Measurements from ENCODE around the gene CIB2. TPM values are rescaled to one million over a fixed set of nuclear protein-coding genes. Genes with fewer than 3 reads are reported as not detected.
"Not testable (repeated sequence)": the region's sequence is repeated elsewhere in the genome, so short reads cannot be mapped to it uniquely, and the experiment has no call there.

Gene CIB2
- total and polyA plus RNA-seq, 4 donors = 6.3 to 9.1 (median 7.7) TPM

DNA sequence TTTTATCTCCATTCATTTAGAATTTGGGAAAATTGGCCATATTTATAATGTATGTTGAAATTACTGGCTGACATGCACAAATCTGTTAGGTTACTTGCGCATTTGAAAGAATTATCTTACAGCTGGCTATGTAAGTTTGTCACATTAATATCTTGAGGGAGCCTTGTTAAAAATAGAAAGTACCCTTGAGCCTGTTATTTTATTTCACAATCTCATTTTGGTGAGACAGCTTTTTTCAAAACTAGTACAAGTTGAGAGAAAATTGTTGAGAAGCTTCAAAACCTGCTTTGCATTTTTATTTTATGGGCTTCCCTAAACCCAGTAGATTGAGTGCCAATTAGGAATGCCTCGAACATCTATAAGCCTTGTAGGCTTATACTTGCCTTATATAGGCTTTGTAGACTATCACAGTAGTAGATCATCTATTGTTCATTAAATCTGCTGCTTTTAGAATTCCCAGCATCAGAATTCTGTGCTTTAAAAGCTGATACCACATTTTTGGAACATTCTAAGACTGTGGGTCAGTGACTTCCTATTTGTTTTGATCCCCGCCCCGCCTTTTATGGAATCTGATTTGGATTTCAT, 24.2 kb upstream of the CIB2 start:
- Histone ChIP-seq H3K36me3 (ENCODE audit: control insufficient read depth in 1 of 2, insufficient read depth in 2 of 2, low read length in 1 of 2) (peaks cover 0 to 3% of the 10 kb centered on the region in 2 donors), H3K4me1 (ENCODE audit: control insufficient read depth in 1 of 2, insufficient read depth in 2 of 2, low read length in 2 of 2) (peaks cover 3 to 4% of the 10 kb centered on the region in 2 donors), H3K27me3 (ENCODE audit: control insufficient read depth in 1 of 2, insufficient read depth in 2 of 2, low read length in 1 of 2) (no peaks in the 10 kb centered on the region), H3K9me3 (ENCODE audit: control insufficient read depth, low read length) (no peaks in the 10 kb centered on the region), H3K4me3 (ENCODE audit: low read length in 2 of 2) (peak overlapping the region in 1 of 2 donors; percentile 1), H3K27ac (ENCODE audit: low read depth in 1 of 2, low read length in 2 of 2) (peak overlapping the region in 1 of 2 donors; percentile 43)
- 37 to 38% methylated on average over 4 of the region's 4 CpGs for WGBS, 2 donors
- ATAC-seq (ENCODE audit: low FRiP score) (no peak), DNase-seq (no peak)
- intact Hi-C loops (cut with DNase I) = no loop called here

DNA sequence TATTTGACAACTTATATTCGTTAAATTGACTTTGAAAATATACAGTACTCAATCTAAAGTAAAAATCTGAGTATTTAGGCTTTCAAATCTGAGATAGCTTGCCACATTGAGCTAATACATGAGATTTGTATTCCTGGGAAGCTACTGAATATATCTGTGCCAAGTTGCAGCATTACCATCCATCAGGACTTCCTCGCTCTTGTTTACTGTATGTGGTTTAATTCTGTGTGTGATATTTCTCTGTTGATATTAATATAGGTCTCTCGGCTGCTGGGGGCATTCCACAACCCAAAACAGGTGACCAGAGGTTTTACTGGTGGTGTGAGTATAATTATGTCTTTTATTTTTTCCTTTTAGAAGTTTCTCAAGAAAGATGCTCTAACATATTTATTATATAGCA, 23.7 kb upstream of the CIB2 start:
- Histone ChIP-seq H3K4me3 (ENCODE audit: low read length in 2 of 2) (no peak overlapping the region), H3K27ac (ENCODE audit: low read depth in 1 of 2, low read length in 2 of 2) (peak overlapping the region in 1 of 2 donors; percentile 7), H3K9me3 (ENCODE audit: control insufficient read depth, low read length) (no peaks in the 10 kb centered on the region), H3K36me3 (ENCODE audit: control insufficient read depth in 1 of 2, insufficient read depth in 2 of 2, low read length in 1 of 2) (peaks cover 0 to 3% of the 10 kb centered on the region in 2 donors), H3K27me3 (ENCODE audit: control insufficient read depth in 1 of 2, insufficient read depth in 2 of 2, low read length in 1 of 2) (no peaks in the 10 kb centered on the region), H3K4me1 (ENCODE audit: control insufficient read depth in 1 of 2, insufficient read depth in 2 of 2, low read length in 2 of 2) (peaks cover 3 to 4% of the 10 kb centered on the region in 2 donors)
- 57% methylated on average over 3 of the region's 3 CpGs for WGBS, 2 donors
- ATAC-seq (ENCODE audit: low FRiP score) = no peak
- intact Hi-C loops (cut with DNase I) = no loop called here
- DNase-seq = no peak

DNA sequence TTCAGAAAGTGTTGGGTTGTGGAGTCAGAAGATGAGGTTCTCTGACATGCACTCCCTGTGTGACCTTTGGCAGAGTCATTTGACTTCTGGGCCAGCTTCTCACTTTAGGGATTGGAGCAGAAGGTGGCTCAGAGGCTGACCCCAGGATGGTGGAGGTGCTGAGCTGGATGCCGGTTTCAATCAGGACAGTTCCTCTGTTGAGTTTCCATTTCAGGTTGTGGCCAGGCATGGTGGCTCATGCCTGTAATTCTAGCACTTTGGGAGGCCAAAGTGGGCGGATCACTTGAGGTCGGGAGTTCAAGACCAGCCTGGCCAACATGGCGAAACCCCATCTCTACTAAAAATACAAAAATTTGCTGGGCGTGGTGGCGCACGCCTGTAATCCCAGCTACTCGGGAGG, 19.8 kb upstream of the CIB2 start:
- H3K27ac ChIP-seq (ENCODE audit: low read depth in 1 of 2, low read length in 2 of 2); H3K36me3 ChIP-seq (ENCODE audit: control insufficient read depth in 1 of 2, insufficient read depth in 2 of 2, low read length in 1 of 2); H3K9me3 ChIP-seq (ENCODE audit: control insufficient read depth, low read length); H3K27me3 ChIP-seq (ENCODE audit: control insufficient read depth in 1 of 2, insufficient read depth in 2 of 2, low read length in 1 of 2); H3K4me1 ChIP-seq (ENCODE audit: control insufficient read depth in 1 of 2, insufficient read depth in 2 of 2, low read length in 2 of 2); H3K4me3 ChIP-seq (ENCODE audit: low read length in 2 of 2); intact Hi-C loops (cut with DNase I); DNase-seq; ATAC-seq (ENCODE audit: low FRiP score): not testable (repeated sequence)
- WGBS, 2 donors = 98% methylated on average over 8 of the region's 8 CpGs

DNA sequence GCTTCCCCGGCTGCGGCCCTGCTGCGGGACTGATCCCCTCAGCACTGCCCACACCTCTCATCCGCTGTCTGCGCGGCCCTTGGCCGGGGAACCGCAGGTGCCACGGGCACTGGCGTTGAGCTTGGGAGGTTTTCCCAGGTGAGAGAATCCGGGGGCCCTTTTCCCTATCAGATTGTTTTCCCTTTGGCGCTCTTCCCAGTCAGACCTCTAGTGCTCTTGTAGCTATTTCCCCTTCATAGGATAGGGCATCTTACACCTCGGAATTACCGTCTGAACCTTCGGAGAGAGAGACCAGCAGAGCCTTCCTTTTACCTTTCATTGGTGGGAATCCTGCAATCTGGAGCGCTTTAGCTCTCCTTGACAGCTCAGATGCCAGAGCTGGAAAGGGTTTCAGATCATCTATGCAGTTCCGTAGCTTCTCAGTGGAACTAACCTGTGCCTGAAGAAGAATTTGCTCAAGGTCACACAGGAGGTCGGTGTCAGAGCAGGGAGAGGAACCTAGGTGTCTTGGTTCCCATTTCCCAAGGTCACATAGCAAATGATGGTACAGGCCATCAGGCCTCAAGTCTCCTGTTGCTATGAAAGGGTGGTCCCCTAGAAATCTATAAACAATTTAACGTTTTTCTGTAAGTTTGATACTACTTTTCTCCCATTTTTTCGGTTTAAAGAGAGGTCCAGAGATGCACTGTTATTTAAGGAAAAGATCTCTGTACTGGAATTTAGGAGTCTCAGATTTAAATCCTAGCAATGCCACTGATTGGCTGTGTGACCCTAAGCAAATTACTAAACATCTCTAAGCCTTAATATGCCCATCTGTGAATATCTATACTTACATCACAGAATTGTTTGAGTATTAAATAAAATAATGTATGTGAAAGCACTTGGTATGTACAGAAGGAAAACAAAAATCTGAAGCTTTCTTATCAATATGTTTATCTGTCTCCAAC, 18.8 kb upstream of the CIB2 start:
- no peak for DNase-seq
- Histone ChIP-seq H3K36me3 (ENCODE audit: control insufficient read depth in 1 of 2, insufficient read depth in 2 of 2, low read length in 1 of 2) (no peaks in the 10 kb centered on the region), H3K9me3 (ENCODE audit: control insufficient read depth, low read length) (no peaks in the 10 kb centered on the region), H3K27ac (ENCODE audit: low read depth in 1 of 2, low read length in 2 of 2) (peak overlapping the region in 1 of 2 donors; percentile 66), H3K27me3 (ENCODE audit: control insufficient read depth in 1 of 2, insufficient read depth in 2 of 2, low read length in 1 of 2) (no peaks in the 10 kb centered on the region), H3K4me1 (ENCODE audit: control insufficient read depth in 1 of 2, insufficient read depth in 2 of 2, low read length in 2 of 2) (peaks cover 0 to 2% of the 10 kb centered on the region in 2 donors), H3K4me3 (ENCODE audit: low read length in 2 of 2) (peak overlapping the region; percentile 69 to 94)
- WGBS, 2 donors = 16 to 18% methylated on average over 20 of the region's 20 CpGs
- intact Hi-C loops (cut with DNase I) = loop anchor here in 1 of 2 donors (2.0 kb wide), 1 partner anchor 19 kb away; the partner anchor contains the start of gene CIB2
- ATAC-seq (ENCODE audit: low FRiP score) = no peak

GRCh38 chr15:78149068-78149804, 18.0 kb upstream of the CIB2 start, which contains the start of gene IDH3A:
IDH3A (plus strand) TSS chr15:78149362; CDS start chr15:78149404, 42 bp downstream.
- H3K4me1 ChIP-seq (ENCODE audit: control insufficient read depth in 1 of 2, insufficient read depth in 2 of 2, low read length in 2 of 2) = no peaks in the 10 kb centered on the region
- H3K27me3 ChIP-seq (ENCODE audit: control insufficient read depth in 1 of 2, insufficient read depth in 2 of 2, low read length in 1 of 2) = no peaks in the 10 kb centered on the region
- no peaks in the 10 kb centered on the region for H3K36me3 ChIP-seq (ENCODE audit: control insufficient read depth in 1 of 2, insufficient read depth in 2 of 2, low read length in 1 of 2)
- peak within 1 kb of the TSS; percentile 84 to 94 for H3K4me3 ChIP-seq (ENCODE audit: low read length in 2 of 2)
- intact Hi-C loops (cut with DNase I) = loop anchor here in 1 of 2 donors (2.0 kb wide), 1 partner anchor 18 kb away; the partner anchor contains the start of gene CIB2
- H3K27ac ChIP-seq (ENCODE audit: low read depth in 1 of 2, low read length in 2 of 2) = peak within 1 kb of the TSS; percentile 49 to 66
- WGBS, 2 donors = 1% methylated on average over 52 to 79 of the region's 79 CpGs
- H3K9me3 ChIP-seq (ENCODE audit: control insufficient read depth, low read length) = no peaks in the 10 kb centered on the region
- DNase-seq = peak; percentile 100
- peak; percentile 99 for ATAC-seq (ENCODE audit: low FRiP score)

DNA sequence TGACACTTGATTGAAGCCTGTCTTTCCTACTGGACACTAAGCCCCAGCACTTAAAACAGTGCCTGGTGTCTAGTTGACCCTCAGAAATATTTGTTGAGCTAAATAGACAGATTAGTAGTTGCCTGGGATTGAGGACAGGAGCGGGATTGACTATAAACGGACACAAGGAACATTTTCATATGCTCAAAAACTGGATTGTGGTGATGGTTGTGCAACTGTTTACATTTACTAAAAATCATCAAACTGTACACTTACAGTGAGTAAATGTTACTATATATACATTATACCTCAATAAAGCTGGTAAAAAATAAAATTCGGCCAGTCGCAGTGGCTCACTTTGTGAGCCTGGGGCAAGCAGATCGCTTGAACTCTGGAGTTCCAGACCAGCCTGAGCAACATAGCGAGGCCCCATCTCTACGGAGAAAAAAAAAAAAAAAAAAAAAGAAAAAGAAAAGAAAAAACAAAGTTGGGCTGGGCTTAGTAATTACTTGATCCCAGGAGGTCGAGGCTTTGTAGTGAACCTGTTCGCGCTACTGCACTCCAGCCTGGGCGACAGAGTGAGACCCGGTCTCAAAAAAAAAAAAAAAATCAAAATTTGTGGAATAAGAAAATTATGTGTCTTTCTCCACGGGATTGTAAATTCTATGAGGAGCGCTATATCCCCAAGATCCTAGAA, 17.3 kb upstream of the CIB2 start:
- WGBS, 2 donors = 18 to 19% methylated on average over 14 of the region's 14 CpGs
- no peaks in the 10 kb centered on the region for H3K36me3 ChIP-seq (ENCODE audit: control insufficient read depth in 1 of 2, insufficient read depth in 2 of 2, low read length in 1 of 2)
- intact Hi-C loops (cut with DNase I) = loop anchor here in 1 of 2 donors (2.0 kb wide), 1 partner anchor 18 kb away; the partner anchor contains the start of gene CIB2
- peak overlapping the region; percentile 84 to 94 for H3K4me3 ChIP-seq (ENCODE audit: low read length in 2 of 2)
- ATAC-seq (ENCODE audit: low FRiP score) (no peak), DNase-seq (no peak)
- no peaks in the 10 kb centered on the region for H3K9me3 ChIP-seq (ENCODE audit: control insufficient read depth, low read length)
- H3K27me3 ChIP-seq (ENCODE audit: control insufficient read depth in 1 of 2, insufficient read depth in 2 of 2, low read length in 1 of 2) = no peaks in the 10 kb centered on the region
- peak overlapping the region in 1 of 2 donors; percentile 49 for H3K27ac ChIP-seq (ENCODE audit: low read depth in 1 of 2, low read length in 2 of 2)
- H3K4me1 ChIP-seq (ENCODE audit: control insufficient read depth in 1 of 2, insufficient read depth in 2 of 2, low read length in 2 of 2) = no peaks in the 10 kb centered on the region

GRCh38 chr15:78147566-78147965, 16.3 kb upstream of the CIB2 start:
- Histone ChIP-seq H3K27me3 (ENCODE audit: control insufficient read depth in 1 of 2, insufficient read depth in 2 of 2, low read length in 1 of 2) (no peaks in the 10 kb centered on the region), H3K36me3 (ENCODE audit: control insufficient read depth in 1 of 2, insufficient read depth in 2 of 2, low read length in 1 of 2) (no peaks in the 10 kb centered on the region), H3K27ac (ENCODE audit: low read depth in 1 of 2, low read length in 2 of 2) (no peak overlapping the region), H3K9me3 (ENCODE audit: control insufficient read depth, low read length) (no peaks in the 10 kb centered on the region), H3K4me1 (ENCODE audit: control insufficient read depth in 1 of 2, insufficient read depth in 2 of 2, low read length in 2 of 2) (no peaks in the 10 kb centered on the region), H3K4me3 (ENCODE audit: low read length in 2 of 2) (no peak overlapping the region)
- 57 to 58% methylated on average over 6 of the region's 6 CpGs for WGBS, 2 donors
- intact Hi-C loops (cut with DNase I) = no loop called here
- DNase-seq = no peak
- no peak for ATAC-seq (ENCODE audit: low FRiP score)

Measured in aorta (tissue), 5 donors.